ENCODE measurements around the gene ASIC2. TPM values are rescaled to one million over a fixed set of nuclear protein-coding genes. Genes with fewer than 3 reads are reported as not detected.

Gene ASIC2
- total RNA-seq, 1 experiment from 2014 or later: not detected

GRCh38 chr17:33291248-33292200, 1.6 kb downstream of the ASIC2 start:
- ATAC-seq (no peak), DNase-seq (ENCODE audit: low read depth, low spot score) (no peak)
- no TSS peak for BruUV-seq (replicated peaks)
- H3K27ac ChIP-seq (ENCODE audit: low read depth, low read length): no peak overlapping the region
- H3K9me3 ChIP-seq (ENCODE audit: control insufficient read depth in 1 of 2, insufficient read depth in 1 of 2, low read depth in 1 of 2, low read length in 2 of 2): no peaks in the 10 kb centered on the region; a peak in 1 of 4 replicates
- no peak overlapping the region for H3K9ac ChIP-seq (ENCODE audit: low read length)
- no peak overlapping the region for H3K4me3 ChIP-seq (replicated peaks in 1 of 2; ENCODE audit: low read depth in 1 of 2, low read length in 2 of 2)
- H3K4me1 ChIP-seq (ENCODE audit: control insufficient read depth in 1 of 2, insufficient read depth in 2 of 2, low read length in 2 of 2): no peaks in the 10 kb centered on the region
- H3K36me3 ChIP-seq (ENCODE audit: control insufficient read depth in 1 of 2, insufficient read depth in 2 of 2, low read length in 2 of 2): no peaks in the 10 kb centered on the region
- no peak overlapping the region for H2AFZ ChIP-seq (ENCODE audit: low read depth, low read length, poor library complexity, severe bottlenecking)
- no peaks in the 10 kb centered on the region for H3K9me2 ChIP-seq (ENCODE audit: insufficient read depth)
- POLR2A ChIA-PET: no interaction called here
- TF ChIP-seq ZBTB33 (IDR thresholded peaks at IDR 0.05; ENCODE audit: extremely low read depth, insufficient replicate concordance, low read length): no peak
- TF ChIP-seq CBX3 (IDR thresholded peaks at IDR 0.05; ENCODE audit: low read depth): no peak
- TF ChIP-seq FOSL1 (IDR thresholded peaks at IDR 0.05; ENCODE audit: low read depth): no peak
- TF ChIP-seq ATF3 (IDR thresholded peaks at IDR 0.05): no peak
- no peak for TF ChIP-seq EZH2 (IDR thresholded peaks at IDR 0.05)
- TF ChIP-seq SP1 (IDR thresholded peaks at IDR 0.05; ENCODE audit: low read depth): no peak
- TF ChIP-seq YY1 (IDR thresholded peaks at IDR 0.05; ENCODE audit: extremely low read depth, insufficient replicate concordance, low read depth, low read length): no peak
- no peak for TF ChIP-seq POLR2AphosphoS5 (IDR thresholded peaks at IDR 0.05; ENCODE audit: low read depth, low read length)
- TF ChIP-seq, protein P1, sequence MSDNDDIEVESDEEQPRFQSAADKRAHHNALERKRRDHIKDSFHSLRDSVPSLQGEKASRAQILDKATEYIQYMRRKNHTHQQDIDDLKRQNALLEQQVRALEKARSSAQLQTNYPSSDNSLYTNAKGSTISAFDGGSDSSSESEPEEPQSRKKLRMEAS (IDR thresholded peaks at IDR 0.05): no peak
- no peaks in the 10 kb centered on the region for H3K27me3 ChIP-seq (ENCODE audit: insufficient read depth, low read length)
- CTCF ChIA-PET: no interaction called here
- RAD21 ChIA-PET (ENCODE audit: low non-redundant PET in 1 of 2, low total read pairs in 2 of 2, uncharacterized antibody in 2 of 2, unreplicated experiment in 2 of 2): no interaction called here
- no peak overlapping the region for H3K4me2 ChIP-seq (ENCODE audit: low read length)
- intact Hi-C loops (cut with micrococcal nuclease): no loop called here
- no peaks in the 10 kb centered on the region for H4K20me1 ChIP-seq (ENCODE audit: insufficient read depth)
- no peaks in the 10 kb centered on the region for H3K79me2 ChIP-seq (ENCODE audit: insufficient read depth, low read length)
